B cell (primary cell): ENCODE measurements around the gene PPP2R5D. TPM values are rescaled to one million over a fixed set of nuclear protein-coding genes. Genes with fewer than 3 reads are reported as not detected.
A peak's percentile ranks its signal among the peaks of the same experiment; 100 is the strongest.

ENCODE experiments used
- ATAC-seq: fragments of 200-7000 bp; cut with Tn5 transposase; one replicate; pipeline ENCODE4 v1.10.0; 2021; ENCODE audit warnings: low read depth, mild to moderate bottlenecking, moderate number of reproducible peaks, moderate library complexity
- CTCF ChIA-PET: fragments of 350-600 bp; sonication (Branson Sonifier 250); formaldehyde crosslinking; loops from one replicate; lab custom pipeline; 2021; ENCODE audit warnings: antibody characterized with exemption, inconsistent platforms; lab: Charles Lee
- POLR2A ChIA-PET: fragments of 350-600 bp; sonication (Branson Sonifier 250); formaldehyde crosslinking; loops from one replicate; lab custom pipeline; 2021; ENCODE audit warnings: antibody characterized with exemption; lab: Charles Lee
- DNase-seq: peaks from one replicate; pipeline ENCODE4 v3.0.0; 2013
- H2AFZ ChIP-seq: 2 replicates; pipeline ENCODE4 v1.6.1; 2012; ENCODE audit warnings: mild to moderate bottlenecking, low read depth, low read length; ENCODE audit not compliant: insufficient read depth, poor library complexity, severe bottlenecking
- H3K27ac ChIP-seq, 2 donors: 1 replicate in 1 of 2; 2 replicates in 1 of 2; pipeline ENCODE4 v1.5.1; 2012 to 2013; ENCODE audit warnings: low read length in 2 of 2, mild to moderate bottlenecking in 2 of 2, moderate library complexity in 1 of 2
- H3K27me3 ChIP-seq, 4 experiments: fragments of 200-600 bp in 1 of 4; sonication (generic) in 1 of 4; replicated peaks in 1 of 4; 1 replicate in 2 of 4; 2 replicates in 2 of 4; pipeline versions ENCODE4 v1.6.1 to v1.7.0; 2013 to 2016; ENCODE audit warnings: low read length in 3 of 4, mild to moderate bottlenecking in 2 of 4, mixed read lengths in 1 of 4, moderate library complexity in 1 of 4; ENCODE audit not compliant: insufficient read depth in 4 of 4, control insufficient read depth in 3 of 4; ENCODE audit errors: control extremely low read depth in 1 of 4
- H3K36me3 ChIP-seq, 2 experiments: replicated peaks in 1 of 2; 1 replicate in 1 of 2; 2 replicates in 1 of 2; pipeline versions ENCODE4 v1.6.1 to v1.7.1; 2013; ENCODE audit warnings: low read length in 1 of 2; ENCODE audit not compliant: insufficient read depth in 2 of 2, control insufficient read depth in 1 of 2; ENCODE audit errors: control extremely low read depth in 1 of 2, extremely low read depth in 1 of 2
- H3K4me1 ChIP-seq, 2 donors: fragments of 200-600 bp in 1 of 2; sonication (generic) in 1 of 2; 1 replicate in 1 of 2; 2 replicates in 1 of 2; pipeline versions ENCODE4 v1.5.1 to v1.6.1; 2013 to 2017; ENCODE audit warnings: low read length in 2 of 2; ENCODE audit not compliant: control insufficient read depth in 2 of 2, insufficient read depth in 2 of 2
- H3K4me2 ChIP-seq: replicated peaks from 2 replicates; pipeline ENCODE3; 2012; ENCODE audit warnings: mild to moderate bottlenecking, low read depth, low read length; ENCODE audit not compliant: poor library complexity, severe bottlenecking
- H3K4me3 ChIP-seq, 5 experiments: fragments of 200-600 bp in 1 of 5; sonication (generic) in 1 of 5; 1 replicate in 3 of 5; 2 replicates in 2 of 5; pipeline versions ENCODE4 v1.5.1 to v1.7.0; 2011 to 2016; ENCODE audit warnings: low read length in 4 of 5, mild to moderate bottlenecking in 4 of 5, low read depth in 2 of 5, control low read depth in 1 of 5, moderate library complexity in 1 of 5; ENCODE audit not compliant: insufficient read depth in 1 of 5; ENCODE audit errors: control extremely low read depth in 1 of 5, extremely low read depth in 1 of 5
- H3K79me2 ChIP-seq: fragments of 200-600 bp; sonication (generic); one replicate; pipeline ENCODE4 v1.6.0; 2016; ENCODE audit warnings: low read length; ENCODE audit not compliant: control insufficient read depth, insufficient read depth
- H3K9ac ChIP-seq: fragments of 200-600 bp; sonication (generic); 2 replicates; pipeline ENCODE4 v1.6.1; 2017; ENCODE audit warnings: mild to moderate bottlenecking, low read length, moderate library complexity
- H3K9me3 ChIP-seq, 3 donors: one replicate each; pipeline versions ENCODE4 v1.6.1 to v1.7.1; 2013; ENCODE audit warnings: low read length in 2 of 3; ENCODE audit not compliant: control insufficient read depth in 2 of 3, insufficient read depth in 1 of 3; ENCODE audit errors: control extremely low read depth in 1 of 3
- H4K20me1 ChIP-seq: 2 replicates; pipeline ENCODE4 v1.6.0; 2012; ENCODE audit warnings: mild to moderate bottlenecking, low read length; ENCODE audit not compliant: insufficient read depth, control insufficient read depth, poor library complexity, severe bottlenecking
- H3K27ac Mint-ChIP-seq: one replicate; pipeline ENCODE4 v1.8.0; 2021; ENCODE audit warnings: mixed read lengths
- H3K27me3 Mint-ChIP-seq: one replicate; pipeline ENCODE4 v1.8.0; 2021; ENCODE audit warnings: mixed read lengths
- H3K4me1 Mint-ChIP-seq: one replicate; pipeline ENCODE4 v1.8.0; 2021; ENCODE audit warnings: mixed read lengths
- H3K4me3 Mint-ChIP-seq: one replicate; pipeline ENCODE4 v1.8.0; 2021; ENCODE audit warnings: mixed read lengths
- H3K9me3 Mint-ChIP-seq: one replicate; pipeline ENCODE4 v1.8.0; 2022; ENCODE audit warnings: mixed read lengths; ENCODE audit not compliant: insufficient read depth
- CTCF ChIP-seq: fragments of 200-600 bp; IDR thresholded peaks from one replicate; pipeline ENCODE4 v1.8.0; 2022; ENCODE audit warnings: antibody characterized with exemption, mild to moderate bottlenecking
- WGBS: methylation state at CpG from one replicate; pipeline ENCODE4 v1.1.5; 2013; ENCODE audit warnings: missing lambda C conversion rate; ENCODE audit not compliant: insufficient coverage; 5-methylcytosine and 5-hydroxymethylcytosine counted together
- intact Hi-C: fragments of 100-400 bp; cut with micrococcal nuclease; formaldehyde crosslinking; loops from one replicate; pipeline ENCODE4 v1.10.0; 2022
- polyA plus RNA-seq: library from polyadenylated mRNA; depleted of rRNA; stranded (reverse); fragments of >200 nt; gene quantifications from 2 replicates; pipeline ENCODE4 v1.2.3, GENCODE V29; 2012
- total RNA-seq, 2 donors: library from RNA; stranded (reverse); fragments of 120-200 nt in 1 of 2; gene quantifications; 1 replicate in 1 of 2; 2 replicates in 1 of 2; pipeline versions ENCODE4 v1.2.3 to v1.2.4, GENCODE V29; 2013 to 2022

PPP2R5D gene
- total and polyA plus RNA-seq, 2 donors (not counting 1 experiment from before 2014, with no cell fraction given), result 23.2 to 23.6 TPM

GRCh38 chr6:42984924-42985475 lies 630 bp downstream of the PPP2R5D start:
- ATAC-seq, result no peak
- WGBS, result 12% methylated on average over 13 of the region's 13 CpGs
- peaks cover 12 to 22% of the 10 kb centered on the region in 2 donors for H3K4me1 ChIP-seq
- Mint-ChIP-seq H3K27ac (peak overlapping the region; percentile 82), H3K4me3 (peak overlapping the region; percentile 89), H3K9me3 (no peaks in the 10 kb centered on the region), H3K27me3 (no peaks in the 10 kb centered on the region), H3K4me1 (peaks cover 42% of the 10 kb centered on the region)
- H3K9ac ChIP-seq, result peak overlapping the region; percentile 93
- H4K20me1 ChIP-seq, result no peaks in the 10 kb centered on the region
- ChIA-PET CTCF (interaction anchor here (0.6 to 1.8 kb wide), 4 partner anchors 52 to 357 kb away, joined by 3 to 8 read pairs (median 4); partner anchors contain the start of gene CNPY3), POLR2A (interaction anchor here (0.9 to 2.2 kb wide), 6 partner anchors 14 to 189 kb away, joined by 3 to 36 read pairs (median 3); partner anchors contain the start of genes CNPY3, KLHDC3, MEA1 and RPL7L1)
- intact Hi-C loops, result loop anchor here (1.0 kb wide), 3 partner anchors 29 to 186 kb away; partner anchors contain the start of genes CNPY3, KLHDC3 and SRF
- TF ChIP-seq CTCF, result no peak
- peaks cover 62% of the 10 kb centered on the region for H3K79me2 ChIP-seq
- H3K4me2 ChIP-seq, result peak overlapping the region; percentile 79
- H3K9me3 ChIP-seq, result no peaks in the 10 kb centered on the region
- no peaks in the 10 kb centered on the region for H3K27me3 ChIP-seq
- peak overlapping the region; percentile 25 to 96 (median 91) for H3K4me3 ChIP-seq
- H2AFZ ChIP-seq, result peak overlapping the region; percentile 88
- H3K36me3 ChIP-seq, result peaks cover 0 to 19% of the 10 kb centered on the region in 2 experiments
- peak; percentile 40 for DNase-seq
- peak overlapping the region; percentile 46 to 82 for H3K27ac ChIP-seq
